Liver (tissue), 3 donors: ENCODE results near the gene DLEC1.

ENCODE experiments used
- JUND ChIP-seq, 2 donors: IDR thresholded peaks; 2 replicates each; pipeline ENCODE4 v1.6.1; 2016; ENCODE audit warnings: antibody characterized with exemption in 2 of 2
- TF ChIP-seq, protein P1 (sequence below): IDR thresholded peaks from 2 replicates; pipeline ENCODE4 v1.6.1; 2016; ENCODE audit warnings: antibody characterized with exemption
- TF ChIP-seq, protein P2 (sequence below): fragments of 150-350 bp; IDR thresholded peaks from 2 replicates; pipeline ENCODE4 v1.5.1; 2017; ENCODE audit warnings: improper control_type of control experiment, low read depth, low read length; ENCODE audit not compliant: missing input control
- TF ChIP-seq, protein P3 (sequence below): IDR thresholded peaks from 2 replicates; pipeline ENCODE4 v1.6.1; 2016; ENCODE audit warnings: antibody characterized with exemption
- donor health status: healthy.
- donor health status: healthy.

DNA sequence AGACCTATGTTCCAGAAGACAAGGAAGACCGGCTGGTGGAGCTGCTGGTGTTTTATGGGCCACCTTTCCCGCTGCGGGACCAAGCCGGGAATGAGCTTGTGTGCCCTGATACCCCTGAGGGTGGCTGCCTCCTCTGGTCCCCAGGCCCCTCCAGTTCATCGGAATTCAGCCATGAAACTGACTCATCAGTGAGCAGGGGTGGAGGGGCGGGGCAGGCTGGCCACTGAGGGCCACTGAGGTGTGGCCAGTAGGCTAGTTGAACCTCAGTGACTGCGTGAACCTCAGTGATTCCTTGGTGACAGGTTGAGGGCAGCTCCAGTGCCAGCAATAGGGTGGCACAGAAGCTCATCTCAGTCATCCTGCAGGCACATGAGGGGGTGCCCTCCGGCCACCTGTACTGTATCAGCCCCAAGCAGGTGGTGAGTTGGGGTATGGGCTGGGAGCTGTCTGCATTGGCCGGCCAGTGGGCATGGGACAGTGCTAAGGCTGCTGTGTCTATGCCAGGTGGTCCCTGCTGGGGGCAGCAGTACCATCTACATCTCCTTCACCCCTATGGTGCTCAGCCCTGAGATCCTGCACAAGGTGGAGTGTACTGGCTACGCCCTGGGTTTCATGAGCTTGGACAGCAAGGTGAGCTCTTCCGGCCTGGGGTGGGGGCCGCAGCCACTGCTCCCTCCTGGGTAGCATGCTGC, 77.6 kb downstream of the DLEC1 start:
- TF ChIP-seq, protein P1, sequence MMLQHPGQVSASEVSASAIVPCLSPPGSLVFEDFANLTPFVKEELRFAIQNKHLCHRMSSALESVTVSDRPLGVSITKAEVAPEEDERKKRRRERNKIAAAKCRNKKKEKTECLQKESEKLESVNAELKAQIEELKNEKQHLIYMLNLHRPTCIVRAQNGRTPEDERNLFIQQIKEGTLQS, result no peak
- TF ChIP-seq JUND (IDR thresholded peaks at IDR 0.05), result no peak
- TF ChIP-seq, protein P2, sequence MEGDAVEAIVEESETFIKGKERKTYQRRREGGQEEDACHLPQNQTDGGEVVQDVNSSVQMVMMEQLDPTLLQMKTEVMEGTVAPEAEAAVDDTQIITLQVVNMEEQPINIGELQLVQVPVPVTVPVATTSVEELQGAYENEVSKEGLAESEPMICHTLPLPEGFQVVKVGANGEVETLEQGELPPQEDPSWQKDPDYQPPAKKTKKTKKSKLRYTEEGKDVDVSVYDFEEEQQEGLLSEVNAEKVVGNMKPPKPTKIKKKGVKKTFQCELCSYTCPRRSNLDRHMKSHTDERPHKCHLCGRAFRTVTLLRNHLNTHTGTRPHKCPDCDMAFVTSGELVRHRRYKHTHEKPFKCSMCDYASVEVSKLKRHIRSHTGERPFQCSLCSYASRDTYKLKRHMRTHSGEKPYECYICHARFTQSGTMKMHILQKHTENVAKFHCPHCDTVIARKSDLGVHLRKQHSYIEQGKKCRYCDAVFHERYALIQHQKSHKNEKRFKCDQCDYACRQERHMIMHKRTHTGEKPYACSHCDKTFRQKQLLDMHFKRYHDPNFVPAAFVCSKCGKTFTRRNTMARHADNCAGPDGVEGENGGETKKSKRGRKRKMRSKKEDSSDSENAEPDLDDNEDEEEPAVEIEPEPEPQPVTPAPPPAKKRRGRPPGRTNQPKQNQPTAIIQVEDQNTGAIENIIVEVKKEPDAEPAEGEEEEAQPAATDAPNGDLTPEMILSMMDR, result peak; percentile 22
- TF ChIP-seq, protein P3, sequence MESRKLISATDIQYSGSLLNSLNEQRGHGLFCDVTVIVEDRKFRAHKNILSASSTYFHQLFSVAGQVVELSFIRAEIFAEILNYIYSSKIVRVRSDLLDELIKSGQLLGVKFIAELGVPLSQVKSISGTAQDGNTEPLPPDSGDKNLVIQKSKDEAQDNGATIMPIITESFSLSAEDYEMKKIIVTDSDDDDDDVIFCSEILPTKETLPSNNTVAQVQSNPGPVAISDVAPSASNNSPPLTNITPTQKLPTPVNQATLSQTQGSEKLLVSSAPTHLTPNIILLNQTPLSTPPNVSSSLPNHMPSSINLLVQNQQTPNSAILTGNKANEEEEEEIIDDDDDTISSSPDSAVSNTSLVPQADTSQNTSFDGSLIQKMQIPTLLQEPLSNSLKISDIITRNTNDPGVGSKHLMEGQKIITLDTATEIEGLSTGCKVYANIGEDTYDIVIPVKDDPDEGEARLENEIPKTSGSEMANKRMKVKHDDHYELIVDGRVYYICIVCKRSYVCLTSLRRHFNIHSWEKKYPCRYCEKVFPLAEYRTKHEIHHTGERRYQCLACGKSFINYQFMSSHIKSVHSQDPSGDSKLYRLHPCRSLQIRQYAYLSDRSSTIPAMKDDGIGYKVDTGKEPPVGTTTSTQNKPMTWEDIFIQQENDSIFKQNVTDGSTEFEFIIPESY, result no peak
